HepG2 (cell line): Measurements from ENCODE around the gene CLEC16A. TPM values are rescaled to one million over a fixed set of nuclear protein-coding genes. Genes with fewer than 3 reads are reported as not detected.

Source experiments
- AGO2 ChIP-seq: fragments of 200-400 bp; formaldehyde crosslinking; optimal IDR thresholded peaks from 2 replicates; pipeline ENCODE3; 2017; ENCODE audit warnings: mild to moderate bottlenecking, low read depth, low read length, moderate library complexity
- DNMT1 ChIP-seq: sonication (generic); formaldehyde crosslinking; IDR thresholded peaks from 2 replicates; pipeline ENCODE4 v1.5.1; 2020; ENCODE audit warnings: mild to moderate bottlenecking, missing genetic modification reagents
- HDAC1 ChIP-seq: sonication (generic); formaldehyde crosslinking; IDR thresholded peaks from 2 replicates; pipeline ENCODE4 v1.5.1; 2020; ENCODE audit warnings: mild to moderate bottlenecking, missing genetic modification reagents
- KAT8 ChIP-seq: IDR thresholded peaks from 2 replicates; pipeline ENCODE4 v1.6.1; 2016; ENCODE audit warnings: missing genetic modification reagents, missing compliant biosample characterization
- KDM4B ChIP-seq: sonication (generic); formaldehyde crosslinking; IDR thresholded peaks from 2 replicates; pipeline ENCODE4 v1.4.0; 2020; ENCODE audit warnings: missing genetic modification reagents
- KLF16 ChIP-seq, 2 experiments: sonication (generic) in 1 of 2; formaldehyde crosslinking in 1 of 2; IDR thresholded peaks; 2 replicates each; pipeline versions ENCODE4 v1.6.1 to v1.8.0; 2016 to 2023; ENCODE audit warnings: missing genetic modification reagents in 2 of 2, missing compliant biosample characterization in 1 of 2
- NBN ChIP-seq: fragments of 450-650 bp; conservative IDR thresholded peaks from 2 replicates; pipeline ENCODE4 v1.6.1; 2017
- RAD51 ChIP-seq: fragments of 450-650 bp; IDR thresholded peaks from 2 replicates; pipeline ENCODE4 v1.6.1; 2016; ENCODE audit warnings: borderline replicate concordance
- RBAK ChIP-seq: sonication (generic); formaldehyde crosslinking; IDR thresholded peaks from 2 replicates; pipeline ENCODE4 v1.5.1; 2020; ENCODE audit warnings: mild to moderate bottlenecking, missing genetic modification reagents
- SALL1 ChIP-seq: sonication (generic); formaldehyde crosslinking; IDR thresholded peaks from 2 replicates; pipeline ENCODE4 v1.8.0; 2022; ENCODE audit warnings: mild to moderate bottlenecking, missing genetic modification reagents
- TBP ChIP-seq: sonication (generic); formaldehyde crosslinking; IDR thresholded peaks from 2 replicates; pipeline ENCODE4 v1.5.0; 2020; ENCODE audit warnings: missing genetic modification reagents
- U2AF1 ChIP-seq: fragments of 200-400 bp; formaldehyde crosslinking; optimal IDR thresholded peaks from 2 replicates; pipeline ENCODE3; 2017; ENCODE audit warnings: mild to moderate bottlenecking, low read depth, low read length
- ZBTB38 ChIP-seq: sonication (generic); formaldehyde crosslinking; IDR thresholded peaks from 2 replicates; pipeline ENCODE4 v1.5.1; 2020; ENCODE audit warnings: mild to moderate bottlenecking, missing genetic modification reagents
- ZNF317 ChIP-seq: sonication (generic); formaldehyde crosslinking; IDR thresholded peaks from 2 replicates; pipeline ENCODE4 v1.5.0; 2020; ENCODE audit warnings: mild to moderate bottlenecking, missing genetic modification reagents
- ZNF577 ChIP-seq: sonication (generic); formaldehyde crosslinking; IDR thresholded peaks from 2 replicates; pipeline ENCODE4 v1.4.0; 2020; ENCODE audit warnings: mild to moderate bottlenecking, low read depth, missing genetic modification reagents, borderline replicate concordance
- ZNF713 ChIP-seq: sonication (generic); formaldehyde crosslinking; IDR thresholded peaks from 2 replicates; pipeline ENCODE4 v1.4.0; 2020; ENCODE audit warnings: mild to moderate bottlenecking, missing genetic modification reagents
- polyA plus RNA-seq, 8 experiments: library from polyadenylated mRNA; depleted of rRNA in 3 of 8; stranded (reverse) in 7 of 8; unstranded in 1 of 8; fragments of >200 nt; fragmentation: Illumina TruSeq in 4 of 8; extraction: Trizol in 4 of 8; gene quantifications; 2 replicates each; pipeline versions ENCODE4 v1.2.1 to v1.2.3, GENCODE V29; 2011 to 2016; ENCODE audit warnings: low read depth in 4 of 8, missing spikeins in 1 of 8, mixed read lengths in 1 of 8; ENCODE audit not compliant: insufficient read depth in 1 of 8
- total RNA-seq, 5 experiments: library from RNA; depleted of rRNA; stranded (reverse); fragments of >200 nt; fragmentation: Illumina TruSeq; extraction: Trizol; gene quantifications; 2 replicates each; pipeline ENCODE4 v1.2.3, GENCODE V29; 2016; ENCODE audit warnings: low read depth in 1 of 5
- TF ChIP-seq, protein P1 (sequence below): sonication (generic); formaldehyde crosslinking; conservative IDR thresholded peaks from 2 replicates; pipeline ENCODE4 v1.4.0; 2020; ENCODE audit warnings: missing genetic modification reagents
- TF ChIP-seq, protein P2 (sequence below): IDR thresholded peaks from 2 replicates; pipeline ENCODE4 v1.6.1; 2016; ENCODE audit warnings: low read depth
- TF ChIP-seq, protein P3 (sequence below): sonication (generic); formaldehyde crosslinking; IDR thresholded peaks from 2 replicates; pipeline ENCODE4 v1.4.0; 2020; ENCODE audit warnings: missing genetic modification reagents
- TF ChIP-seq, protein P4 (sequence below): sonication (generic); formaldehyde crosslinking; IDR thresholded peaks from 2 replicates; pipeline ENCODE4 v1.4.0; 2020; ENCODE audit warnings: mild to moderate bottlenecking, missing genetic modification reagents
- TF ChIP-seq, protein P5 (sequence below): sonication (generic); formaldehyde crosslinking; IDR thresholded peaks from 2 replicates; pipeline ENCODE4 v1.5.1; 2020; ENCODE audit warnings: missing genetic modification reagents, mild to moderate bottlenecking, borderline replicate concordance
- TF ChIP-seq, protein P6 (sequence below): IDR thresholded peaks from 2 replicates; pipeline ENCODE4 v1.6.1; 2016; ENCODE audit warnings: mild to moderate bottlenecking, missing biosample characterization, missing genetic modification reagents

CLEC16A gene
- total and polyA plus RNA-seq, 2 of the 13 experiments (the other 11 are each of a cell fraction or from before 2014, with no cell fraction given), result 8.5 to 10.3 TPM

DNA sequence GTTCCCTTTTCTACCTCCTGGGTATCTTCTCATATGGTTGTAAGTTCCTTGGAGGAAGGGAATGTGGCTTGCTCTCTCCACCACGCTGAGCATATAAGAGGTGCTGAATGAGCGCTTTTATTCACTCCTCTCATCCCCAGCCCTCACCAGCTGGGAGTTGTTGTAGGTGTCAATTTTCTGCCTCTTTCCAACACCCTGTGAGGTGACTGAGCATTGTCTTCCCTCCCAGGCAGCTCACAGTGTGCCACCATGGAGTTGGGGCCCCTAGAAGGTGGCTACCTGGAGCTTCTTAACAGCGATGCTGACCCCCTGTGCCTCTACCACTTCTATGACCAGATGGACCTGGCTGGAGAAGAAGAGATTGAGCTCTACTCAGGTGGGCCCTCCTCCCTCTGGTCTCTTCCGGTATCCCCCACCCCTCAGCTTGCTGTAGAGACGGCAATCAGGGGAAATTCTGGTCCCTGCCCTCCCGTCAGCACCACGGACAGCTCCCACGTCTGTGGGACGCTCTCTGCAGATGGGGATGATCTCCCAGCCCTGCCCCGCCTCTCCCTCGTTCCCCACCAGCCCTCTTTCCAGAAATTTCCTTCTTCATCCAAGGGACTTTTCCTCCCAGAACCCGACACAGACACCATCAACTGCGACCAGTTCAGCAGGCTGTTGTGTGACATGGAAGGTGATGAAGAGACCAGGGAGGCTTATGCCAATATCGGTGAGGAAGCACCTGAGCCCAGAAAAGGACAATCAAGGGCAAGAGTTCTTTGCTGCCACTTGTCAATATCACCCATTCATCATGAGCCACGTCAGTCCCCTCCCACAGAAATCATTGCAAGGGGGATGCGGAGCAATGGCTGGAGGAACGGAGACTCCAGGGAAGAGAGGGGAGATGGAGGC lies 49.1 kb upstream of the CLEC16A start (continued):
- TF ChIP-seq, protein P1, sequence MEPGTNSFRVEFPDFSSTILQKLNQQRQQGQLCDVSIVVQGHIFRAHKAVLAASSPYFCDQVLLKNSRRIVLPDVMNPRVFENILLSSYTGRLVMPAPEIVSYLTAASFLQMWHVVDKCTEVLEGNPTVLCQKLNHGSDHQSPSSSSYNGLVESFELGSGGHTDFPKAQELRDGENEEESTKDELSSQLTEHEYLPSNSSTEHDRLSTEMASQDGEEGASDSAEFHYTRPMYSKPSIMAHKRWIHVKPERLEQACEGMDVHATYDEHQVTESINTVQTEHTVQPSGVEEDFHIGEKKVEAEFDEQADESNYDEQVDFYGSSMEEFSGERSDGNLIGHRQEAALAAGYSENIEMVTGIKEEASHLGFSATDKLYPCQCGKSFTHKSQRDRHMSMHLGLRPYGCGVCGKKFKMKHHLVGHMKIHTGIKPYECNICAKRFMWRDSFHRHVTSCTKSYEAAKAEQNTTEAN (CRISPR knock-in tag), result 0 out of 2 replicates have a peak, but pooled peaks have one; percentile 78
- TF ChIP-seq, protein P2, sequence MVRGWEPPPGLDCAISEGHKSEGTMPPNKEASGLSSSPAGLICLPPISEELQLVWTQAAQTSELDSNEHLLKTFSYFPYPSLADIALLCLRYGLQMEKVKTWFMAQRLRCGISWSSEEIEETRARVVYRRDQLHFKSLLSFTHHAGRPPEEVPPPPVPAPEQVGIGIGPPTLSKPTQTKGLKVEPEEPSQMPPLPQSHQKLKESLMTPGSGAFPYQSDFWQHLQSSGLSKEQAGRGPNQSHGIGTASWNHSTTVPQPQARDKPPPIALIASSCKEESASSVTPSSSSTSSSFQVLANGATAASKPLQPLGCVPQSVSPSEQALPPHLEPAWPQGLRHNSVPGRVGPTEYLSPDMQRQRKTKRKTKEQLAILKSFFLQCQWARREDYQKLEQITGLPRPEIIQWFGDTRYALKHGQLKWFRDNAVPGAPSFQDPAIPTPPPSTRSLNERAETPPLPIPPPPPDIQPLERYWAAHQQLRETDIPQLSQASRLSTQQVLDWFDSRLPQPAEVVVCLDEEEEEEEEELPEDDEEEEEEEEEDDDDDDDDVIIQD (CRISPR knock-in tag), result peak; percentile 68; the same call in 1 of the 2 replicates
- no peak for TF ChIP-seq RAD51
- TF ChIP-seq SALL1 (CRISPR knock-in tag), result peak; percentile 96
- no peak for TF ChIP-seq ZNF577
- peak; percentile 86 for TF ChIP-seq KDM4B (CRISPR knock-in tag)
- peak; percentile 79; the same call in 1 of the 2 replicates for TF ChIP-seq ZNF317
- no peak for TF ChIP-seq HDAC1
- peak; percentile 63; the same call in 1 of the 2 replicates for TF ChIP-seq KAT8 (CRISPR knock-in tag)
- TF ChIP-seq, protein P3, sequence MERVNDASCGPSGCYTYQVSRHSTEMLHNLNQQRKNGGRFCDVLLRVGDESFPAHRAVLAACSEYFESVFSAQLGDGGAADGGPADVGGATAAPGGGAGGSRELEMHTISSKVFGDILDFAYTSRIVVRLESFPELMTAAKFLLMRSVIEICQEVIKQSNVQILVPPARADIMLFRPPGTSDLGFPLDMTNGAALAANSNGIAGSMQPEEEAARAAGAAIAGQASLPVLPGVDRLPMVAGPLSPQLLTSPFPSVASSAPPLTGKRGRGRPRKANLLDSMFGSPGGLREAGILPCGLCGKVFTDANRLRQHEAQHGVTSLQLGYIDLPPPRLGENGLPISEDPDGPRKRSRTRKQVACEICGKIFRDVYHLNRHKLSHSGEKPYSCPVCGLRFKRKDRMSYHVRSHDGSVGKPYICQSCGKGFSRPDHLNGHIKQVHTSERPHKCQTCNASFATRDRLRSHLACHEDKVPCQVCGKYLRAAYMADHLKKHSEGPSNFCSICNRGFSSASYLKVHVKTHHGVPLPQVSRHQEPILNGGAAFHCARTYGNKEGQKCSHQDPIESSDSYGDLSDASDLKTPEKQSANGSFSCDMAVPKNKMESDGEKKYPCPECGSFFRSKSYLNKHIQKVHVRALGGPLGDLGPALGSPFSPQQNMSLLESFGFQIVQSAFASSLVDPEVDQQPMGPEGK (CRISPR knock-in tag), result peak; percentile 60; the same call in 1 of the 2 replicates
- TF ChIP-seq RBAK (CRISPR knock-in tag), result no peak
- no peak for TF ChIP-seq NBN
- TF ChIP-seq DNMT1 (CRISPR knock-in tag), result no peak
- TF ChIP-seq, protein P4, sequence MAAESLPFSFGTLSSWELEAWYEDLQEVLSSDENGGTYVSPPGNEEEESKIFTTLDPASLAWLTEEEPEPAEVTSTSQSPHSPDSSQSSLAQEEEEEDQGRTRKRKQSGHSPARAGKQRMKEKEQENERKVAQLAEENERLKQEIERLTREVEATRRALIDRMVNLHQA (CRISPR knock-in tag), result no peak
- no peak for TF ChIP-seq AGO2
- no peak for TF ChIP-seq TBP (CRISPR knock-in tag)
- peak; percentile 53; the same call in 1 of the 2 replicates for TF ChIP-seq ZBTB38 (CRISPR knock-in tag)
- no peak for TF ChIP-seq U2AF1
- TF ChIP-seq ZNF713 (CRISPR knock-in tag), result no peak
- TF ChIP-seq, protein P5, sequence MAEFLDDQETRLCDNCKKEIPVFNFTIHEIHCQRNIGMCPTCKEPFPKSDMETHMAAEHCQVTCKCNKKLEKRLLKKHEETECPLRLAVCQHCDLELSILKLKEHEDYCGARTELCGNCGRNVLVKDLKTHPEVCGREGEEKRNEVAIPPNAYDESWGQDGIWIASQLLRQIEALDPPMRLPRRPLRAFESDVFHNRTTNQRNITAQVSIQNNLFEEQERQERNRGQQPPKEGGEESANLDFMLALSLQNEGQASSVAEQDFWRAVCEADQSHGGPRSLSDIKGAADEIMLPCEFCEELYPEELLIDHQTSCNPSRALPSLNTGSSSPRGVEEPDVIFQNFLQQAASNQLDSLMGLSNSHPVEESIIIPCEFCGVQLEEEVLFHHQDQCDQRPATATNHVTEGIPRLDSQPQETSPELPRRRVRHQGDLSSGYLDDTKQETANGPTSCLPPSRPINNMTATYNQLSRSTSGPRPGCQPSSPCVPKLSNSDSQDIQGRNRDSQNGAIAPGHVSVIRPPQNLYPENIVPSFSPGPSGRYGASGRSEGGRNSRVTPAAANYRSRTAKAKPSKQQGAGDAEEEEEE (CRISPR knock-in tag), result peak; percentile 92; the same call in 1 of the 2 replicates
- TF ChIP-seq, protein P6, sequence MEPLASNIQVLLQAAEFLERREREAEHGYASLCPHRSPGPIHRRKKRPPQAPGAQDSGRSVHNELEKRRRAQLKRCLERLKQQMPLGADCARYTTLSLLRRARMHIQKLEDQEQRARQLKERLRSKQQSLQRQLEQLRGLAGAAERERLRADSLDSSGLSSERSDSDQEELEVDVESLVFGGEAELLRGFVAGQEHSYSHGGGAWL (CRISPR knock-in tag), result peak; percentile 97; the same call in 1 of the 2 replicates
- peak in 1 of 2 experiments; percentile 97; a peak in 2 of 4 replicates for TF ChIP-seq KLF16 (CRISPR knock-in tag; IDR thresholded peaks at IDR 0.05)
